GM12878 (cell line): ENCODE data around the gene ALG3. TPM values are rescaled to one million over a fixed set of nuclear protein-coding genes. Genes with fewer than 3 reads are reported as not detected.

ENCODE experiments used
- ATAC-seq: fragments of 200-7000 bp; cut with Tn5 transposase; 3 replicates; pipeline ENCODE4 v1.9.1; 2020; ENCODE audit warnings: mild to moderate bottlenecking, moderate library complexity
- BruUV-seq: library from RNA; stranded (reverse); fragments of 400-500 nt; replicated peaks from 2 replicates; lab custom pipeline; 2021; lab: Mats Ljungman, UMichigan
- CTCF ChIA-PET: fragments of 300-600 bp; sonication (Branson Sonifier 250); formaldehyde crosslinking; extraction: SDS; loops from one replicate; lab custom pipeline; 2021; ENCODE audit warnings: inconsistent platforms; lab: Yijun Ruan, JAX
- POLR2A ChIA-PET: fragments of 350-600 bp; formaldehyde crosslinking; extraction: SDS; loops from one replicate; lab custom pipeline; 2021; ENCODE audit warnings: inconsistent platforms; lab: Charles Lee
- RAD21 ChIA-PET: fragments of 300-600 bp; sonication (Branson Sonifier 250); formaldehyde crosslinking; loops from one replicate; lab custom pipeline; 2023; ENCODE audit warnings: antibody characterized with exemption; ENCODE audit not compliant: unreplicated experiment; lab: Charles Lee
- SMC1A ChIA-PET: fragments of 300-600 bp; sonication (Branson Sonifier 250); formaldehyde crosslinking; loops from one replicate; lab custom pipeline; 2023; ENCODE audit not compliant: unreplicated experiment, uncharacterized antibody; lab: Charles Lee
- DNase-seq: peaks from one replicate; pipeline ENCODE4 v3.0.0-alpha.2; 2011; ENCODE audit warnings: low read depth, low spot score
- FAIRE-seq: peaks from 3 replicates; lab custom pipeline; 2011; peaks lifted over from hg19 to GRCh38; lab: Jason Lieb, UNC
- H2AFZ ChIP-seq: 2 replicates; pipeline ENCODE4 v1.6.0; 2011; ENCODE audit warnings: low read depth, low read length, control low read depth; ENCODE audit not compliant: control insufficient read depth
- H3K27ac ChIP-seq: 2 replicates; pipeline ENCODE4 v1.5.1; 2011; ENCODE audit warnings: control low read depth; ENCODE audit not compliant: control insufficient read depth, insufficient read depth
- H3K27me3 ChIP-seq, 2 experiments: replicated peaks in 1 of 2; 2 replicates each; pipeline versions ENCODE4 v1.6.0 to v1.6.1; 2011; ENCODE audit warnings: low read length in 1 of 2; ENCODE audit not compliant: control insufficient read depth in 2 of 2, insufficient read depth in 2 of 2
- H3K36me3 ChIP-seq, 2 experiments: 2 replicates each; pipeline ENCODE4 v1.5.1; 2011; ENCODE audit warnings: low read length in 1 of 2; ENCODE audit not compliant: control insufficient read depth in 2 of 2, insufficient read depth in 2 of 2
- H3K4me1 ChIP-seq: 2 replicates; pipeline ENCODE4 v1.6.1; 2011; ENCODE audit warnings: mild to moderate bottlenecking, low read length, moderate library complexity, mixed read lengths; ENCODE audit not compliant: control insufficient read depth, insufficient read depth
- H3K4me2 ChIP-seq: 2 replicates; pipeline ENCODE4 v1.6.0; 2011; ENCODE audit warnings: control low read depth; ENCODE audit not compliant: control insufficient read depth, insufficient read depth
- H3K4me3 ChIP-seq: fragments of 200-600 bp; sonication (generic); 2 replicates; pipeline ENCODE4 v1.5.1; 2016
- H3K79me2 ChIP-seq: 2 replicates; pipeline ENCODE4 v1.6.0; 2011; ENCODE audit warnings: low read length; ENCODE audit not compliant: control insufficient read depth, insufficient read depth
- H3K9ac ChIP-seq: 2 replicates; pipeline ENCODE4 v1.8.0; 2011; ENCODE audit warnings: low read length, control low read depth, mixed read lengths; ENCODE audit not compliant: control insufficient read depth, insufficient read depth
- H3K9me3 ChIP-seq: replicated peaks from 3 replicates; pipeline ENCODE4 v1.5.1; 2011; ENCODE audit warnings: mild to moderate bottlenecking, low read length; ENCODE audit not compliant: control insufficient read depth, insufficient read depth
- H4K20me1 ChIP-seq: 2 replicates; pipeline ENCODE4 v1.6.0; 2011; ENCODE audit not compliant: control insufficient read depth, insufficient read depth
- BMI1 ChIP-seq: fragments of 450-650 bp; IDR thresholded peaks from 2 replicates; pipeline ENCODE4 v1.6.1; 2016; ENCODE audit warnings: mild to moderate bottlenecking, moderate library complexity, borderline replicate concordance
- EP300 ChIP-seq, 2 experiments: fragments of 150-350 bp in 1 of 2; IDR thresholded peaks; 2 replicates each; pipeline ENCODE4 v1.6.1; 2011 to 2012; ENCODE audit warnings: low read depth in 2 of 2, low read length in 2 of 2, borderline replicate concordance in 1 of 2, improper control_type of control experiment in 1 of 2, inconsistent platforms in 1 of 2; ENCODE audit not compliant: control insufficient read depth in 1 of 2
- MEF2B ChIP-seq: fragments of 450-650 bp; IDR thresholded peaks from 2 replicates; pipeline ENCODE4 v1.6.1; 2018; ENCODE audit warnings: mild to moderate bottlenecking, moderate library complexity; ENCODE audit not compliant: partially characterized antibody, poor library complexity, severe bottlenecking
- MXI1 ChIP-seq: fragments of 150-350 bp; IDR thresholded peaks from 2 replicates; pipeline ENCODE4 v1.6.1; 2011; ENCODE audit warnings: low read depth, mild to moderate bottlenecking, inconsistent platforms, low read length, improper control_type of control experiment
- NFXL1 ChIP-seq: fragments of 450-650 bp; IDR thresholded peaks from 2 replicates; pipeline ENCODE4 v1.6.1; 2017; ENCODE audit warnings: antibody characterized with exemption, mild to moderate bottlenecking, borderline replicate concordance
- NFYA ChIP-seq: IDR thresholded peaks from 2 replicates; pipeline ENCODE4 v1.6.1; 2011; ENCODE audit warnings: low read depth, mild to moderate bottlenecking, low read length, improper control_type of control experiment, borderline replicate concordance
- PAX5 ChIP-seq: IDR thresholded peaks from 2 replicates; pipeline ENCODE4 v1.6.1; 2011; ENCODE audit warnings: low read depth, low read length, borderline replicate concordance
- RELB ChIP-seq: fragments of 450-650 bp; IDR thresholded peaks from 2 replicates; pipeline ENCODE4 v1.6.1; 2017; ENCODE audit warnings: low read depth, mild to moderate bottlenecking, moderate library complexity
- SMC3 ChIP-seq: IDR thresholded peaks from 2 replicates; pipeline ENCODE4 v1.6.1; 2011; ENCODE audit warnings: low read length, improper control_type of control experiment, borderline replicate concordance
- SP1 ChIP-seq: IDR thresholded peaks from one replicate; pipeline ENCODE4 v1.6.1; 2011; ENCODE audit warnings: low read depth, low read length
- TARDBP ChIP-seq: IDR thresholded peaks from 2 replicates; pipeline ENCODE4 v1.6.1; 2016; ENCODE audit warnings: borderline replicate concordance
- YBX1 ChIP-seq: fragments of 450-650 bp; IDR thresholded peaks from 2 replicates; pipeline ENCODE4 v1.6.1; 2016; ENCODE audit warnings: antibody characterized with exemption
- ZNF207 ChIP-seq: fragments of 450-650 bp; IDR thresholded peaks from 2 replicates; pipeline ENCODE4 v1.6.1; 2014; ENCODE audit warnings: antibody characterized with exemption, mild to moderate bottlenecking, borderline replicate concordance
- ZNF622 ChIP-seq: fragments of 450-650 bp; IDR thresholded peaks from 2 replicates; pipeline ENCODE4 v1.6.1; 2017; ENCODE audit warnings: mild to moderate bottlenecking, inconsistent platforms
- WGBS: methylation state at CpG from one replicate; pipeline ENCODE4 v1.1.6; 2016; ENCODE audit warnings: low lambda C conversion rate; ENCODE audit not compliant: insufficient replicate concordance, insufficient coverage; ENCODE audit errors: missing lambda C conversion rate; 5-methylcytosine and 5-hydroxymethylcytosine counted together
- in situ Hi-C: fragments of 300-500 bp; cut with MboI; formaldehyde crosslinking; loops from 9 replicates; pipeline ENCODE4 v1.14.3; 2018; ENCODE audit warnings: mixed read lengths
- intact Hi-C: fragments of 100-400 bp; cut with micrococcal nuclease; formaldehyde crosslinking; loops from one replicate; pipeline ENCODE4 v1.14.2; 2022; ENCODE audit not compliant: unreplicated experiment
- polyA plus RNA-seq, 11 experiments: library from polyadenylated mRNA; depleted of rRNA in 4 of 11; unstranded in 6 of 11; stranded (reverse) in 5 of 11; fragments of >200 nt; fragmentation: Nextera tagmentation in 4 of 11; fragmentation: Illumina TruSeq in 1 of 11; extraction: Ambion mirVana in 4 of 11; extraction: Trizol in 1 of 11; gene quantifications; 1 replicate in 1 of 11; 2 replicates in 10 of 11; pipeline versions ENCODE4 v1.2.1 to v1.2.3, GENCODE V29; 2011 to 2016; ENCODE audit warnings: inconsistent platforms in 2 of 11, missing spikeins in 2 of 11, low read depth in 1 of 11
- total RNA-seq, 4 experiments: library from RNA; depleted of rRNA in 3 of 4; stranded (reverse); fragments of >200 nt in 3 of 4; fragmentation: Illumina TruSeq in 1 of 4; extraction: Trizol in 1 of 4; gene quantifications; 2 replicates each; pipeline versions ENCODE4 v1.2.1 to v1.2.3, GENCODE V29; 2013 to 2021
- TF ChIP-seq, protein P1 (sequence below): IDR thresholded peaks from 2 replicates; pipeline ENCODE4 v1.6.1; 2012; ENCODE audit warnings: low read depth, low read length, improper control_type of control experiment
- TF ChIP-seq, protein P2 (sequence below): fragments of 450-650 bp; IDR thresholded peaks from 2 replicates; pipeline ENCODE4 v1.6.1; 2014; ENCODE audit warnings: mild to moderate bottlenecking

ALG3 gene
- total and polyA plus RNA-seq, 10 of the 15 experiments (the other 5 are each of a cell fraction or from before 2014, with no cell fraction given), result 13.6 to 84.7 (median 39.4) TPM

DNA sequence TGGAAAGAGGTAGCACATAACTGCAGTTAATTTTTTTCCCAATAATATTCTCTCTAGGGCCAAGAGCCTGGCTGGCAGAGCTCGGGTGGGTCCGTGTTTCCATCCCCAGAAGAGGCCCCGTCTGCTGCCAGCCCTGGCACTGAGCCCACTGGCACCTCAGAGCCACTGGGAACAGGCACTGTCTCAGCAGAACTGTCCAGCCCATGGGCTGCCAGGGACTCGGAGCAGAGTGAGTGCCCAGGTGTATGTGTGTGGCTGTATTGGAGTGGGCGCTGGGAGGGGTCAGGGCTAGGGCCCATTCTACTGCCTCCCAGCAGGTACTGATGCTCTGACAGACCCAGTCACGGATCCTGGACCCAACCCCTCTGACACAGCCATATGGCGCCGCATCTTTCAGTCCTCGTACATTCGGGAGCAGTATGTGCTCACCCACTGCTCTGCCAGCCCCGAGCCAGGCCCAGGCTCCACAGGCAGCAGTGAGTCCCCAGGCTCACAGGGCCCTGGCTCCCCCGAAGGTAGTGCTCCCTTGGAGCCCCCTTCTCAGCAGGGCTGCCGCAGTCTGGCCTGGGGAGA lies 10.4 kb downstream of the ALG3 start:
- H2AFZ ChIP-seq, result no peak overlapping the region
- ChIA-PET CTCF (interaction anchor here (0.6 to 3.5 kb wide), 6 partner anchors 11 to 352 kb away, joined by 3 to 23 read pairs (median 4); no protein-coding TSS in a partner anchor), RAD21 (interaction anchor here (1.1 to 1.6 kb wide), 2 partner anchors 11 to 15 kb away, joined by 4 to 6 read pairs; no protein-coding TSS in a partner anchor), POLR2A (no interaction called here), SMC1A (interaction anchor here (0.6 to 1.2 kb wide), 3 partner anchors 11 to 880 kb away, joined by 3 to 4 read pairs (median 3); no protein-coding TSS in a partner anchor)
- H3K4me1 ChIP-seq, result no peaks in the 10 kb centered on the region
- no peak overlapping the region for H3K4me3 ChIP-seq
- no peak overlapping the region for H3K4me2 ChIP-seq
- H3K27ac ChIP-seq, result no peak overlapping the region
- no peaks in the 10 kb centered on the region for H4K20me1 ChIP-seq
- no TSS peak for BruUV-seq
- TF ChIP-seq, protein P1, sequence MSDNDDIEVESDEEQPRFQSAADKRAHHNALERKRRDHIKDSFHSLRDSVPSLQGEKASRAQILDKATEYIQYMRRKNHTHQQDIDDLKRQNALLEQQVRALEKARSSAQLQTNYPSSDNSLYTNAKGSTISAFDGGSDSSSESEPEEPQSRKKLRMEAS, result no peak
- no peak for TF ChIP-seq PAX5
- TF ChIP-seq MEF2B, result no peak
- no peak for TF ChIP-seq TARDBP
- no peak for TF ChIP-seq SP1
- TF ChIP-seq ZNF622, result no peak
- TF ChIP-seq, protein P2, sequence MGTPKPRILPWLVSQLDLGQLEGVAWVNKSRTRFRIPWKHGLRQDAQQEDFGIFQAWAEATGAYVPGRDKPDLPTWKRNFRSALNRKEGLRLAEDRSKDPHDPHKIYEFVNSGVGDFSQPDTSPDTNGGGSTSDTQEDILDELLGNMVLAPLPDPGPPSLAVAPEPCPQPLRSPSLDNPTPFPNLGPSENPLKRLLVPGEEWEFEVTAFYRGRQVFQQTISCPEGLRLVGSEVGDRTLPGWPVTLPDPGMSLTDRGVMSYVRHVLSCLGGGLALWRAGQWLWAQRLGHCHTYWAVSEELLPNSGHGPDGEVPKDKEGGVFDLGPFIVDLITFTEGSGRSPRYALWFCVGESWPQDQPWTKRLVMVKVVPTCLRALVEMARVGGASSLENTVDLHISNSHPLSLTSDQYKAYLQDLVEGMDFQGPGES, result no peak
- TF ChIP-seq MXI1, result no peak
- no peak for TF ChIP-seq NFYA
- TF ChIP-seq NFXL1, result no peak
- TF ChIP-seq ZNF207, result no peak
- TF ChIP-seq YBX1, result no peak
- no peak for TF ChIP-seq EP300 (IDR thresholded peaks at IDR 0.05; ENCODE audit: borderline replicate concordance in 1 of 2, control insufficient read depth in 1 of 2, low read depth in 2 of 2, low read length in 2 of 2)
- TF ChIP-seq SMC3, result no peak
- TF ChIP-seq RELB, result no peak
- TF ChIP-seq BMI1, result no peak
- intact Hi-C loops (no loop called here), in situ Hi-C loops (no loop called here)
- 61% methylated on average over 13 of the region's 13 CpGs for WGBS
- DNase-seq, result no peak
- ATAC-seq, result no peak
- H3K9me3 ChIP-seq, result no peaks in the 10 kb centered on the region
- FAIRE-seq, result no peak
- no peak overlapping the region for H3K9ac ChIP-seq
- H3K79me2 ChIP-seq, result no peaks in the 10 kb centered on the region
- H3K27me3 ChIP-seq, result no peaks in the 10 kb centered on the region; a peak in 1 of 4 replicates
- H3K36me3 ChIP-seq, result peaks cover 9 to 12% of the 10 kb centered on the region in 2 experiments; a peak in 3 of 4 replicates
